Fibroblast of lung (primary cell): Measurements from ENCODE around the gene METRNL.

Experiments used
- CTCF ChIP-seq, 2 donors: IDR thresholded peaks in 1 of 2; conservative IDR thresholded peaks in 1 of 2; 1 replicate in 1 of 2; 2 replicates in 1 of 2; pipeline ENCODE4 v1.5.1; 2011 to 2012; ENCODE audit warnings: low read length in 2 of 2, control low read depth in 1 of 2, inconsistent platforms in 1 of 2, low read depth in 1 of 2, mild to moderate bottlenecking in 1 of 2
- EZH2 ChIP-seq: IDR thresholded peaks from 2 replicates; pipeline ENCODE4 v1.5.1; 2012; ENCODE audit warnings: low read length, control low read depth, mild to moderate bottlenecking; ENCODE audit errors: missing control alignments

DNA sequence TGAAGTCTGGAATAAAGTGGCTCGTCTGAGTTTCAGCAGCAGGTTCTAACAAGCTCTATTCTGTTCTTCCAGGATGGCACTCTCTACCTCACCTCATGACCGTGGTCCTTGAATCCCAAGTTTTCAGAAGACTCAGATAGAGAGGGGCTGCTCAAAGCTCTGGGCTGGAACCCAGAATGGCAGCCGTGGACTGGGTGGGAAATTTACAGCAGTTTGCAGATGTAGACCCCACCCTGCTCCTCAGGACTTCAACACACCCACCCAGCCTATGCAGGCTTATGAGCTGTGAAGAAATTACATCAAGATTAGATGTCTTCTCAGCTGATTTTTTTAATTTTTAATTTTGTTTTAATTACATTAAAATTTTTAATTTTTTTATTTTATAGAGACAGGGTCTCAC is 59.4 kb downstream of the METRNL start:
- TF ChIP-seq CTCF (conservative IDR thresholded peaks at IDR 0.05 in 1 of 2, IDR thresholded peaks at IDR 0.05 in 1 of 2; ENCODE audit: low read depth in 1 of 2, low read length in 2 of 2) (no peak), EZH2 (no peak)
